Memory B cell (primary cell): ENCODE results near the gene CBLIF.
A peak's percentile ranks its signal among the peaks of the same experiment; 100 is the strongest.
"Not testable (repeated sequence)": the region's sequence is repeated elsewhere in the genome, so short reads cannot be mapped to it uniquely, and the experiment has no call there.

Experiments
- ATAC-seq: fragments of 150-1000 bp; cut with Tn5 transposase; 2 replicates; pipeline ENCODE4 v1.10.0; 2021; ENCODE audit warnings: low read depth, mild to moderate bottlenecking, moderate library complexity
- DNase-seq, 2 donors: peaks; one replicate each; pipeline ENCODE4 v3.0.0; 2022; ENCODE audit warnings: low spot score in 2 of 2
- H3K27ac Mint-ChIP-seq: one replicate; pipeline ENCODE4 v1.8.0; 2022; ENCODE audit warnings: mild to moderate bottlenecking, moderate library complexity, mixed read lengths
- H3K27me3 Mint-ChIP-seq: one replicate; pipeline ENCODE4 v1.8.0; 2022; ENCODE audit warnings: mixed read lengths
- H3K36me3 Mint-ChIP-seq: one replicate; pipeline ENCODE4 v1.8.0; 2022; ENCODE audit warnings: mild to moderate bottlenecking, mixed read lengths
- H3K4me1 Mint-ChIP-seq: one replicate; pipeline ENCODE4 v1.8.0; 2022; ENCODE audit warnings: mixed read lengths
- H3K4me3 Mint-ChIP-seq: one replicate; pipeline ENCODE4 v1.8.0; 2022; ENCODE audit warnings: mild to moderate bottlenecking, moderate library complexity, mixed read lengths
- H3K9me3 Mint-ChIP-seq: one replicate; pipeline ENCODE4 v1.8.0; 2022; ENCODE audit warnings: mixed read lengths

CBLIF gene

GRCh38 chr11:59822989-59823566, 22.2 kb downstream of the CBLIF start:
- Mint-ChIP-seq H3K4me3 (no peak overlapping the region), H3K27me3 (no peaks in the 10 kb centered on the region), H3K36me3 (no peaks in the 10 kb centered on the region), H3K27ac (no peak overlapping the region), H3K4me1 (peaks cover 6% of the 10 kb centered on the region), H3K9me3 (no peaks in the 10 kb centered on the region)
- DNase-seq: peak in 1 of 2 donors; percentile 20
- ATAC-seq: peak; percentile 81

- DNase-seq: no peak
- Mint-ChIP-seq H3K4me3 (no peak overlapping the region), H3K36me3 (no peaks in the 10 kb centered on the region), H3K9me3 (no peaks in the 10 kb centered on the region), H3K27me3 (no peaks in the 10 kb centered on the region), H3K4me1 (peaks cover 15% of the 10 kb centered on the region), H3K27ac (no peak overlapping the region)
- no peak for ATAC-seq
Measured at GRCh38 chr11:59818572-59818971, 26.7 kb downstream of the CBLIF start.

- peaks cover 12% of the 10 kb centered on the region for H3K4me1 Mint-ChIP-seq
- not testable (repeated sequence) for H3K27ac Mint-ChIP-seq, DNase-seq, H3K27me3 Mint-ChIP-seq, H3K9me3 Mint-ChIP-seq, ATAC-seq, H3K4me3 Mint-ChIP-seq, H3K36me3 Mint-ChIP-seq
Measured at GRCh38 chr11:59816434-59816833, 28.9 kb downstream of the CBLIF start.

- no peak for ATAC-seq
- H3K9me3 Mint-ChIP-seq: no peaks in the 10 kb centered on the region
- DNase-seq: no peak
- peaks cover 5% of the 10 kb centered on the region for H3K36me3 Mint-ChIP-seq
- H3K27ac Mint-ChIP-seq: no peak overlapping the region
- no peak overlapping the region for H3K4me3 Mint-ChIP-seq
- H3K27me3 Mint-ChIP-seq: peaks cover 3% of the 10 kb centered on the region
- H3K4me1 Mint-ChIP-seq: peaks cover 15% of the 10 kb centered on the region
Measured at GRCh38 chr11:59815754-59816153, 29.5 kb downstream of the CBLIF start.

GRCh38 chr11:59814021-59814420, 31.3 kb downstream of the CBLIF start:
- Mint-ChIP-seq H3K27ac (no peak overlapping the region), H3K4me3 (no peak overlapping the region), H3K9me3 (no peaks in the 10 kb centered on the region), H3K4me1 (peaks cover 15% of the 10 kb centered on the region), H3K27me3 (peaks cover 3% of the 10 kb centered on the region), H3K36me3 (peaks cover 5% of the 10 kb centered on the region)
- ATAC-seq: no peak
- no peak for DNase-seq

- Mint-ChIP-seq H3K27me3 (peaks cover 3% of the 10 kb centered on the region), H3K27ac (no peak overlapping the region), H3K4me1 (peaks cover 12% of the 10 kb centered on the region), H3K4me3 (no peak overlapping the region), H3K9me3 (no peaks in the 10 kb centered on the region), H3K36me3 (peaks cover 6% of the 10 kb centered on the region)
- ATAC-seq (no peak), DNase-seq (no peak)
Measured at GRCh38 chr11:59813364-59813763, 31.9 kb downstream of the CBLIF start.

GRCh38 chr11:59812220-59812619, 33.1 kb downstream of the CBLIF start:
- H3K27ac Mint-ChIP-seq: no peak overlapping the region
- no peak overlapping the region for H3K4me3 Mint-ChIP-seq
- no peaks in the 10 kb centered on the region for H3K9me3 Mint-ChIP-seq
- ATAC-seq (no peak), DNase-seq (no peak)
- H3K4me1 Mint-ChIP-seq: peaks cover 12% of the 10 kb centered on the region
- H3K27me3 Mint-ChIP-seq: peaks cover 3% of the 10 kb centered on the region
- peaks cover 6% of the 10 kb centered on the region for H3K36me3 Mint-ChIP-seq

- peaks cover 12% of the 10 kb centered on the region for H3K36me3 Mint-ChIP-seq
- ATAC-seq (no peak), DNase-seq (no peak)
- H3K4me1 Mint-ChIP-seq: peaks cover 3% of the 10 kb centered on the region
- no peaks in the 10 kb centered on the region for H3K9me3 Mint-ChIP-seq
- H3K27me3 Mint-ChIP-seq: peaks cover 3% of the 10 kb centered on the region
- H3K27ac Mint-ChIP-seq: peak overlapping the region; percentile 74
- peak overlapping the region; percentile 87 for H3K4me3 Mint-ChIP-seq
Measured at GRCh38 chr11:59810911-59811259, 34.4 kb downstream of the CBLIF start.

GRCh38 chr11:59810189-59810910, 34.9 kb downstream of the CBLIF start, which contains the start of gene MRPL16:
Gene MRPL16, minus strand, starts transcription at chr11:59810778. Its CDS starts 120 bp downstream, at chr11:59810658.
- DNase-seq (peak; percentile 78 to 79), ATAC-seq (peak; percentile 98)
- Mint-ChIP-seq H3K4me1 (peaks cover 3% of the 10 kb centered on the region), H3K36me3 (peaks cover 12% of the 10 kb centered on the region), H3K9me3 (no peaks in the 10 kb centered on the region), H3K4me3 (peak within 1 kb of the TSS; percentile 87), H3K27ac (peak within 1 kb of the TSS; percentile 74), H3K27me3 (peaks cover 3% of the 10 kb centered on the region)

GRCh38 chr11:59807047-59807610, 38.2 kb downstream of the CBLIF start:
- Mint-ChIP-seq H3K27ac (peak overlapping the region; percentile 12), H3K4me1 (peaks cover 3% of the 10 kb centered on the region), H3K27me3 (peaks cover 3% of the 10 kb centered on the region), H3K4me3 (no peak overlapping the region), H3K36me3 (peaks cover 12% of the 10 kb centered on the region), H3K9me3 (no peaks in the 10 kb centered on the region)
- ATAC-seq (no peak), DNase-seq (no peak)

- H3K36me3 Mint-ChIP-seq: peaks cover 7% of the 10 kb centered on the region
- ATAC-seq: no peak
- H3K27me3 Mint-ChIP-seq: no peaks in the 10 kb centered on the region
- no peak overlapping the region for H3K4me3 Mint-ChIP-seq
- no peak for DNase-seq
- no peak overlapping the region for H3K27ac Mint-ChIP-seq
- H3K9me3 Mint-ChIP-seq: no peaks in the 10 kb centered on the region
- H3K4me1 Mint-ChIP-seq: no peaks in the 10 kb centered on the region
Measured at GRCh38 chr11:59804061-59804460, 41.2 kb downstream of the CBLIF start.

- H3K9me3 Mint-ChIP-seq: no peaks in the 10 kb centered on the region
- H3K27ac Mint-ChIP-seq: no peak overlapping the region
- peak; percentile 25 to 39 for DNase-seq
- H3K27me3 Mint-ChIP-seq: no peaks in the 10 kb centered on the region
- peaks cover 7% of the 10 kb centered on the region for H3K36me3 Mint-ChIP-seq
- H3K4me1 Mint-ChIP-seq: no peaks in the 10 kb centered on the region
- no peak overlapping the region for H3K4me3 Mint-ChIP-seq
- ATAC-seq: peak; percentile 77
Measured at GRCh38 chr11:59802639-59803176, 42.6 kb downstream of the CBLIF start.

- ATAC-seq: peak; percentile 21
- no peaks in the 10 kb centered on the region for H3K27me3 Mint-ChIP-seq
- no peaks in the 10 kb centered on the region for H3K4me1 Mint-ChIP-seq
- DNase-seq: no peak
- no peaks in the 10 kb centered on the region for H3K9me3 Mint-ChIP-seq
- H3K36me3 Mint-ChIP-seq: peaks cover 12% of the 10 kb centered on the region
- H3K27ac Mint-ChIP-seq: no peak overlapping the region
- H3K4me3 Mint-ChIP-seq: no peak overlapping the region
Measured at GRCh38 chr11:59801981-59802638, 43.2 kb downstream of the CBLIF start.

GRCh38 chr11:59801160-59801706, 44.1 kb downstream of the CBLIF start:
- Mint-ChIP-seq H3K27me3 (no peaks in the 10 kb centered on the region), H3K9me3 (no peaks in the 10 kb centered on the region), H3K4me3 (no peak overlapping the region), H3K4me1 (no peaks in the 10 kb centered on the region), H3K27ac (no peak overlapping the region), H3K36me3 (peaks cover 11% of the 10 kb centered on the region)
- DNase-seq (no peak), ATAC-seq (no peak)
